Measurements from ENCODE around the gene BCL3.

The BCL3 gene

GRCh38 chr19:44808463-44809371 lies 60.2 kb downstream of the BCL3 start, which contains the start of gene BCAM:
Gene BCAM, plus strand, starts transcription at chr19:44809103. Its CDS starts 22 bp downstream, at chr19:44809125.
- no peak for TF ChIP-seq CTCF (IDR thresholded peaks at IDR 0.05; ENCODE audit: extremely low read depth, insufficient read depth, missing control alignments)
- peak; percentile 72 for DNase-seq (ENCODE audit: low spot score)
- in situ Hi-C loops (cut with MboI; ENCODE audit: low pct_unique_long_range_greater_than_20kb, low sequenced_read_pairs, unreplicated experiment) = no loop called here
